Esophagus (tissue), 2 donors: ENCODE results near the gene TSHZ3. TPM values are rescaled to one million over a fixed set of nuclear protein-coding genes. Genes with fewer than 3 reads are reported as not detected.

Experiments used
- H3K27ac ChIP-seq, 2 donors: one replicate each; pipeline ENCODE4 v1.5.1; 2013; ENCODE audit warnings: low read depth in 2 of 2, mild to moderate bottlenecking in 2 of 2, inconsistent platforms in 1 of 2, low read length in 1 of 2, moderate library complexity in 1 of 2
- H3K27me3 ChIP-seq, 2 donors: one replicate each; pipeline ENCODE4 v1.6.1; 2013; ENCODE audit warnings: low read length in 2 of 2, control low read depth in 1 of 2, mild to moderate bottlenecking in 1 of 2; ENCODE audit not compliant: insufficient read depth in 2 of 2, control insufficient read depth in 1 of 2
- H3K36me3 ChIP-seq, 2 donors: one replicate each; pipeline ENCODE4 v1.6.1; 2013; ENCODE audit warnings: low read length in 1 of 2; ENCODE audit not compliant: control insufficient read depth in 2 of 2, insufficient read depth in 2 of 2
- H3K4me1 ChIP-seq, 2 donors: one replicate each; pipeline ENCODE4 v1.6.1; 2013; ENCODE audit warnings: low read length in 1 of 2; ENCODE audit not compliant: control insufficient read depth in 2 of 2, insufficient read depth in 2 of 2
- H3K4me3 ChIP-seq, 2 donors: one replicate each; pipeline ENCODE4 v1.5.1; 2013; ENCODE audit warnings: low read length in 2 of 2, mild to moderate bottlenecking in 2 of 2, low read depth in 1 of 2, moderate library complexity in 1 of 2
- H3K9me3 ChIP-seq, 2 donors: one replicate each; pipeline ENCODE4 v1.6.1; 2013; ENCODE audit warnings: mild to moderate bottlenecking in 2 of 2, low read depth in 1 of 2, low read length in 1 of 2, moderate library complexity in 1 of 2; ENCODE audit not compliant: control insufficient read depth in 2 of 2, insufficient read depth in 1 of 2
- WGBS, 2 donors: extraction: QIAGEN DNeasy Blood & Tissue Kit; methylation state at CpG; one replicate each; pipeline ENCODE4 v1.1.7; 2013; 5-methylcytosine and 5-hydroxymethylcytosine counted together
- polyA plus RNA-seq, 2 donors: library from polyadenylated mRNA; stranded (reverse); fragments of 200-250 nt; gene quantifications; one replicate each; pipeline ENCODE4 v1.2.3, GENCODE V29; 2013
- donor health status: healthy with polysubstance abuse.
- donor health status: Bipolar disorder and iron deficiency.

The TSHZ3 gene
- polyA plus RNA-seq, 2 donors = 1.2 to 1.9 TPM

GRCh38 chr19:31355665-31356289 lies 6.5 kb upstream of the TSHZ3 start:
- no peaks in the 10 kb centered on the region for H3K9me3 ChIP-seq
- no peak overlapping the region for H3K4me3 ChIP-seq
- H3K27me3 ChIP-seq = peaks cover 0 to 3% of the 10 kb centered on the region in 2 donors
- no peak overlapping the region for H3K27ac ChIP-seq
- peaks cover 0 to 10% of the 10 kb centered on the region in 2 donors for H3K4me1 ChIP-seq
- WGBS, 2 donors = 46 to 54% methylated on average over 22 of the region's 22 CpGs
- no peaks in the 10 kb centered on the region for H3K36me3 ChIP-seq

DNA sequence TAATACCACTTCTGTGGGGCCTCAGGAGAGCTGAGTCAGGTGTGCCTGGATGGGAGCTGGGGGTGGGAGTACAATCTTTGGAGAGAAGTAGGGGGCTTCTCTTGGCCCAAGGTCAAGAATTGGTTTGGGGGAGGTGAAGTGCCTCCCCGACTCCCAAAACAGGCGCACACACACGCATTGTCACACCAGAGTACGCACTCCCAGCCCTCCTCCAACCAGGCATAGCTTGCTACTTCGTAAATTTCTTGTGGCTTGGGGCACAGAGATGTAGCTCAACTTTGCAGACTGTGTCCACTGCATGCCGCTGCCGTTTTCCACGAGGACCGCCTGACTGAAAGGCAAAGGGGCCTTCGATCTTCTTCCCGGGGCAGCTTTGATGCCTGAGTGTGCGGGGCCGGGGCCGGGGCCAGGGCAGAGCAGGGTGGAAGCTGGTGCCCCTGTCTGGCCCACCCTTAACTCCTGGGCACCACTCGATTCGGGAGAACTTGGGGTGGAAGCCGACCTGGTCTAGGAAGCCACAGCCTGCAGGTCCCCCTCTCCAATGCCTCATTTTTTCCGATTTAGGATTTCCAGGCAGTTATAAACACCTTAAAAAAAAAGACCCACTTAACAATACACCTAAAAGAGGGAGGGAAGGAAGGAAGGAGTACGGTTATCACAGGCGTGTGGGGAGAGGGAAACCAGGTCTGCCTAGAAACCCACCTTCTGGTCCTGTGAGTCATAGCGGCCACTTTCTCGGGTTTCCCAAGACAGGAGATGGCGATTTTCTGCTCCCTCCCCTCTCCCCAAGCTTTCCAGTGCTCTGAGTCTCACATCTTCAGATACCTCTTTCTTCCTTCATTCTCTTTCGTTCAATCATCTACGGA lies 5.8 kb upstream of the TSHZ3 start:
- Histone ChIP-seq H3K4me3 (no peak overlapping the region), H3K36me3 (no peaks in the 10 kb centered on the region), H3K9me3 (no peaks in the 10 kb centered on the region), H3K27ac (no peak overlapping the region), H3K4me1 (peaks cover 0 to 10% of the 10 kb centered on the region in 2 donors), H3K27me3 (peaks cover 0 to 3% of the 10 kb centered on the region in 2 donors)
- WGBS, 2 donors = 50 to 57% methylated on average over 25 of the region's 25 CpGs

- H3K27ac ChIP-seq = no peak overlapping the region
- H3K27me3 ChIP-seq = peaks cover 0 to 3% of the 10 kb centered on the region in 2 donors
- 58 to 69% methylated on average over 10 of the region's 10 CpGs for WGBS, 2 donors
- no peaks in the 10 kb centered on the region for H3K36me3 ChIP-seq
- H3K4me3 ChIP-seq = no peak overlapping the region
- H3K9me3 ChIP-seq = no peaks in the 10 kb centered on the region
- H3K4me1 ChIP-seq = peaks cover 0 to 10% of the 10 kb centered on the region in 2 donors
Measured at GRCh38 chr19:31354316-31354715, 5.1 kb upstream of the TSHZ3 start.

GRCh38 chr19:31353833-31354232 lies 4.6 kb upstream of the TSHZ3 start:
- Histone ChIP-seq H3K4me1 (peaks cover 0 to 10% of the 10 kb centered on the region in 2 donors), H3K9me3 (no peaks in the 10 kb centered on the region), H3K27me3 (peaks cover 0 to 3% of the 10 kb centered on the region in 2 donors), H3K4me3 (no peak overlapping the region), H3K27ac (no peak overlapping the region), H3K36me3 (no peaks in the 10 kb centered on the region)
- WGBS, 2 donors = 25 to 32% methylated on average over 10 of the region's 10 CpGs

GRCh38 chr19:31352782-31353651 lies 3.8 kb upstream of the TSHZ3 start:
- H3K4me1 ChIP-seq = peaks cover 0 to 10% of the 10 kb centered on the region in 2 donors
- H3K27ac ChIP-seq = no peak overlapping the region
- H3K36me3 ChIP-seq = no peaks in the 10 kb centered on the region
- H3K9me3 ChIP-seq = no peaks in the 10 kb centered on the region
- H3K4me3 ChIP-seq = no peak overlapping the region
- WGBS, 2 donors = 41 to 55% methylated on average over 43 of the region's 43 CpGs
- peaks cover 0 to 3% of the 10 kb centered on the region in 2 donors for H3K27me3 ChIP-seq

GRCh38 chr19:31352296-31352781 lies 3.1 kb upstream of the TSHZ3 start:
- no peak overlapping the region for H3K27ac ChIP-seq
- H3K27me3 ChIP-seq = peaks cover 0 to 3% of the 10 kb centered on the region in 2 donors
- no peaks in the 10 kb centered on the region for H3K9me3 ChIP-seq
- WGBS, 2 donors = 60 to 77% methylated on average over 14 of the region's 14 CpGs
- no peaks in the 10 kb centered on the region for H3K36me3 ChIP-seq
- H3K4me3 ChIP-seq = no peak overlapping the region
- H3K4me1 ChIP-seq = peaks cover 0 to 10% of the 10 kb centered on the region in 2 donors

- H3K27ac ChIP-seq = peak overlapping the region in 1 of 2 donors; percentile 88
Measured at GRCh38 chr19:31351855-31352195, 2.6 kb upstream of the TSHZ3 start.

DNA sequence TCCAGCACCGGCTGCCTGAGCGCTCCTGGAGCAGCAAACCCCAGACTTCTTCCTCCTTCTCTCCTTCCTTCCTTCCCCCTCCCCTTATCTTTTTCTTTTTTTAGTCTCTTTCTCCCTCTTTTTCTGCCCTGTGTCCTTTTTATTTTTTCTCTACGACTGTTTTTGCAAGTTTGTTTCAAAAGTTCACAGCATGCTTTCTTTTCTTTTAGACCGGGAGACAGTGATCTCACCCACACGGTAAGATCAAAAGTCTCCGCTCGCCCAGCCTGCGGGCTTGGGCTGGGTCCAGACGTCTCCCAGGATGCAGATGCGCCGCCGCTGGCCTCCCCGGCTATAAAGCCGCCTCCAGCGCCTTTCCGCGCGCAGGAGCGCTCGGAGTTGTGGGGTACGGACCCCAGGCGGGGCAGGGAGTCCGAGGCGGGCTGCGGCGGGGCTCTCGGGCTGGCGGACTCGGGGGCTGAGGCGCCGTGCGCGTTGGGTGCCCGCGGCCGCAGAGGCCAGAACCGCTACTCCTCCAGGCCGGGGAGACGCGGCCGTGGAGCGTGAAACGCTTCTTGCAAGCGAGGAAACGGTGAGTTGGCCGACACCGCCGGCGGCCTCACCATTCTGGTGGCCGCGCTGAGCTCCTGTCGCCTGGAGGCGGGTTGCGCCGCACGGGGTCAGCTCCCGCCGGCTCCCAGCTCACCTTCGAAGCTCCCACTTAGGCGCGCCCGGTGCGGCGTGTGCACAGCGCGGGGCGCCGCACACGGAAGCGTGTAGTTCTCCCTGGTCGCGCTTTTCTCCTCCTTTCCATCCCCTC lies 2.0 kb upstream of the TSHZ3 start:
- Histone ChIP-seq H3K4me1 (peaks cover 0 to 10% of the 10 kb centered on the region in 2 donors), H3K27ac (peak overlapping the region; percentile 85 to 88), H3K9me3 (no peaks in the 10 kb centered on the region), H3K36me3 (no peaks in the 10 kb centered on the region), H3K27me3 (peaks cover 0 to 3% of the 10 kb centered on the region in 2 donors), H3K4me3 (peak overlapping the region; percentile 66 to 72)
- WGBS, 2 donors = 1 to 3% methylated on average over 71 to 72 of the region's 72 CpGs

More at GRCh38 chr19:31351855-31352195, 2.6 kb upstream of the TSHZ3 start:
- peaks cover 0 to 10% of the 10 kb centered on the region in 2 donors for H3K4me1 ChIP-seq
- no peaks in the 10 kb centered on the region for H3K9me3 ChIP-seq
- H3K36me3 ChIP-seq = no peaks in the 10 kb centered on the region
- WGBS, 2 donors = 32 to 35% methylated on average over 28 to 29 of the region's 29 CpGs
- peak overlapping the region; percentile 66 to 72 for H3K4me3 ChIP-seq
- H3K27me3 ChIP-seq = peaks cover 0 to 3% of the 10 kb centered on the region in 2 donors
